OCI-LY1 (cell line): ENCODE results near the gene TENM4.

Experiments used
- H2AFZ ChIP-seq: fragments of 200-600 bp; sonication (generic), shearing (Covaris generic); 2 replicates; pipeline ENCODE4 v1.6.0; 2014; ENCODE audit warnings: antibody characterized with exemption, mild to moderate bottlenecking, low read length
- H3F3A ChIP-seq: fragments of 200-600 bp; sonication (generic), shearing (Covaris generic); 2 replicates; pipeline ENCODE4 v1.6.0; 2014; ENCODE audit warnings: mild to moderate bottlenecking, antibody characterized with exemption, low read length, moderate library complexity; ENCODE audit not compliant: insufficient read depth
- H3K27ac ChIP-seq: fragments of 200-600 bp; sonication (generic); 2 replicates; pipeline ENCODE4 v1.5.1; 2014; ENCODE audit warnings: low read length, mixed run types, mild to moderate bottlenecking, low read depth; ENCODE audit not compliant: poor library complexity, severe bottlenecking
- H3K27me3 ChIP-seq: fragments of 200-600 bp; sonication (generic); 2 replicates; pipeline ENCODE4 v1.6.0; 2014; ENCODE audit warnings: antibody characterized with exemption, mild to moderate bottlenecking, low read length, moderate library complexity; ENCODE audit not compliant: insufficient read depth
- H3K36me3 ChIP-seq: fragments of 200-600 bp; sonication (generic); 2 replicates; pipeline ENCODE4 v1.6.1; 2014; ENCODE audit warnings: mild to moderate bottlenecking, antibody characterized with exemption, low read length, moderate library complexity, mixed read lengths; ENCODE audit not compliant: insufficient read depth
- H3K4me1 ChIP-seq: fragments of 200-600 bp; sonication (generic); 2 replicates; pipeline ENCODE4 v1.5.1; 2014; ENCODE audit warnings: mild to moderate bottlenecking, low read length, moderate library complexity; ENCODE audit not compliant: insufficient read depth, severe bottlenecking
- H3K4me2 ChIP-seq: fragments of 200-600 bp; sonication (generic), shearing (Covaris generic); 2 replicates; pipeline ENCODE4 v1.6.1; 2014; ENCODE audit warnings: low read length
- H3K4me3 ChIP-seq: fragments of 200-600 bp; sonication (generic); 2 replicates; pipeline ENCODE4 v1.5.1; 2014; ENCODE audit warnings: low read length, low read depth, mild to moderate bottlenecking, mixed read lengths; ENCODE audit not compliant: poor library complexity, severe bottlenecking
- H3K79me2 ChIP-seq: fragments of 200-600 bp; shearing (Covaris generic); 2 replicates; pipeline ENCODE4 v1.6.1; 2016; ENCODE audit warnings: mixed run types, low read length, mixed read lengths; ENCODE audit not compliant: insufficient read depth
- H3K9ac ChIP-seq: fragments of 200-600 bp; sonication (generic), shearing (Covaris generic); 2 replicates; pipeline ENCODE4 v1.6.1; 2014; ENCODE audit warnings: mild to moderate bottlenecking, low read length, mixed read lengths
- H3K9me2 ChIP-seq: fragments of 200-600 bp; sonication (generic), shearing (Covaris generic); 2 replicates; pipeline ENCODE4 v1.6.1; 2014; ENCODE audit warnings: low read depth, mild to moderate bottlenecking, low read length, mixed read lengths
- H3K9me3 ChIP-seq: fragments of 200-600 bp; shearing (Covaris generic); 2 replicates; pipeline ENCODE4 v1.6.1; 2014; ENCODE audit warnings: low read length, mixed read lengths
- H4K20me1 ChIP-seq: fragments of 200-600 bp; sonication (generic), shearing (Covaris generic); 2 replicates; pipeline ENCODE4 v1.6.0; 2016; ENCODE audit warnings: mild to moderate bottlenecking, low read length; ENCODE audit not compliant: insufficient read depth
- CTCF ChIP-seq: fragments of 200-600 bp; sonication (generic), shearing (Covaris generic); IDR thresholded peaks from 2 replicates; pipeline ENCODE4 v1.5.1; 2017; ENCODE audit warnings: mild to moderate bottlenecking, antibody characterized with exemption, low read length, moderate library complexity, mixed read lengths
- EZH2 ChIP-seq: fragments of 200-600 bp; sonication (generic), shearing (Covaris generic); IDR thresholded peaks from 2 replicates; pipeline ENCODE4 v1.8.0; 2017; ENCODE audit warnings: borderline replicate concordance, mixed run types, mild to moderate bottlenecking, antibody characterized with exemption, low read length, moderate library complexity, mixed read lengths

The TENM4 gene

GRCh38 chr11:79336797-79337517 lies 103.9 kb downstream of the TENM4 start:
- Histone ChIP-seq H3K4me1 (no peaks in the 10 kb centered on the region), H3K4me3 (no peak overlapping the region), H3K4me2 (no peak overlapping the region), H3K36me3 (no peaks in the 10 kb centered on the region), H3K9me2 (no peaks in the 10 kb centered on the region), H3F3A (no peaks in the 10 kb centered on the region), H3K9me3 (no peaks in the 10 kb centered on the region), H3K27me3 (no peaks in the 10 kb centered on the region), H4K20me1 (no peaks in the 10 kb centered on the region), H3K27ac (no peak overlapping the region), H2AFZ (no peak overlapping the region), H3K9ac (no peak overlapping the region), H3K79me2 (no peaks in the 10 kb centered on the region)
- TF ChIP-seq EZH2 (no peak), CTCF (no peak)

- Histone ChIP-seq H3K9me2 (no peaks in the 10 kb centered on the region), H3K36me3 (no peaks in the 10 kb centered on the region), H3K27ac (no peak overlapping the region), H3K9ac (no peak overlapping the region), H3K4me3 (no peak overlapping the region), H3K4me1 (no peaks in the 10 kb centered on the region), H3K27me3 (no peaks in the 10 kb centered on the region), H2AFZ (no peak overlapping the region), H3K9me3 (no peaks in the 10 kb centered on the region), H3K4me2 (no peak overlapping the region), H4K20me1 (no peaks in the 10 kb centered on the region), H3F3A (no peaks in the 10 kb centered on the region), H3K79me2 (no peaks in the 10 kb centered on the region)
- TF ChIP-seq EZH2 (no peak), CTCF (no peak)
Measured at GRCh38 chr11:79335681-79336080, 105.1 kb downstream of the TENM4 start.

- Histone ChIP-seq H3K4me3 (no peak overlapping the region), H2AFZ (no peak overlapping the region), H3K9me2 (no peaks in the 10 kb centered on the region), H3K79me2 (no peaks in the 10 kb centered on the region), H4K20me1 (no peaks in the 10 kb centered on the region), H3F3A (no peaks in the 10 kb centered on the region), H3K27ac (no peak overlapping the region), H3K4me1 (no peaks in the 10 kb centered on the region), H3K36me3 (no peaks in the 10 kb centered on the region), H3K9me3 (no peaks in the 10 kb centered on the region), H3K4me2 (no peak overlapping the region), H3K9ac (no peak overlapping the region), H3K27me3 (no peaks in the 10 kb centered on the region)
- no peak for TF ChIP-seq EZH2
- no peak for TF ChIP-seq CTCF
Measured at GRCh38 chr11:79333355-79333754, 107.5 kb downstream of the TENM4 start.
